HG03469 (cell line): ENCODE measurements around the gene ZNF438.

Source experiments
- ATAC-seq: cut with Tn5 transposase; IDR thresholded peaks from one replicate; pipeline ENCODE4 v1.9.1; 2021; ENCODE audit warnings: mild to moderate bottlenecking, moderate library complexity, moderate number of reproducible peaks; ENCODE audit not compliant: unreplicated experiment

ZNF438 gene

GRCh38 chr10:31017534-31018355, 13.9 kb downstream of the ZNF438 start:
- ATAC-seq: no peak

DNA sequence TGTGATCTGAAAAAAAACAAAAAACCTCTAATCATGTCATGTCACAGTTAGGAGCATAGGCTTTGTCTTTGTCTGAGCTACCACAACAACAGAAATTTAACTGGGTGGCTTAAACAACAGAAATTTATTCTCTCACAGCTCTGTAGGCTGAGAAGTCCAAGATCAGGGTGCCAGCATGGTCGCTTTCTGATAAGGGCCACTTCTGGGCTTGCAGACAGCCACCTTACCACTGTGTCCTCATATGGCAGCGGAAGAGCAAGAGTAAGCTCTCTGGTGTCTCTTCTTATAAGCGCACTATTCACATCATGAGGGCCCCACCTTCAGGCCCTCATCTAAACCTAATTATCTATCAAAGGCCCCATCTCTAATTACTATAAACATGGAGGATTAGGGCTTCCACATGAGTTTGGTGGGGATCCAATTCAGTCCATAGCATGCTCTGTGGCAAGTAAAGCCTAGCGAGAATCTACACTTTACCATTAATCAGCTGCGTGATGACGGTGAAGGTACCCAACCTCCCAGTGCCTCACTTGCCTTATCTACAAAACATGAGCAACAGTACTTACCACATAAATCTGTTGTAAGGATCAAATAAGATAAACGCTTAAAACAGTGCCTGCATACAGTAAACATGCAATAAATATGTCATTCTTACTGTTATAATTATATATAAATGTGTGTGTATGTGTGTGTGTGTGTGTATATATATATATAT, 17.3 kb downstream of the ZNF438 start:
- no peak for ATAC-seq

- ATAC-seq: no peak
Observed at GRCh38 chr10:31013331-31013730, 18.3 kb downstream of the ZNF438 start.

DNA sequence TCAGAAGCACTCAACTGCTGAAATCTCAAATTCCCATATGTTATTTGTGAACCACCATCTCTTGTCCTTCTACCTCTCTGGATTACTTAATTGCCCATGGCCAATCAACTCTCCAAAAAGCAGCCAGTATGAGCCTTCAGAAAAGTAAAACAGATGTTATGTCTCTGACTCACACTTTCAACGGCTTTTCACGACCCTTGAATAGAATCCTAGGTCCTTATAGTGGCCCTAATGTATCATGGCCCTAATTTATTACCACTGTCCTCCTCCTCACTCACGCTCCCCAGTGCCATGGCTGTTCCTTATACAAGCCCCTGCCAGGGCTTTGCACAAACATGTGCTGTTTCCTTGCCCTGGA, 20.0 kb downstream of the ZNF438 start:
- no peak for ATAC-seq

- ATAC-seq: no peak
Observed at GRCh38 chr10:31011017-31011664, 20.5 kb downstream of the ZNF438 start.

DNA sequence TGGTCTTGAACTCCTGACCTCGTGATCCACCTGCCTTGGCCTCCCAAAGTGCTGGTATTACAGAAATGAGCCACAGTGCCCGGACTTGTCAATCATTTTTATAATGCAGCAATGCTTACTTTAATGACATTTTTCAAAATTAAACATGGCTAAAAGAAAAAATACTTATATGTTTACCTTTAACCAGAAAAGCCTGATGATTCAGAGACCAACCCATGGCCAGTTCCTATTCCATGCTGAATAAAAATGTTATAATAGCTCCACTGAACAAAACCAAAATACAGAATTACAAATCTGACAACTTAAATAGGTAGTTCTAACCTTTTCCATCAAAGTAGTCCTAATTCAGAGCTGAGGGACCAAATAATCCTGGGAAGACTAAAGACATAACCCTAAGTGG, 21.6 kb downstream of the ZNF438 start:
- ATAC-seq: no peak

- ATAC-seq: no peak
Observed at GRCh38 chr10:31005895-31006294, 25.8 kb downstream of the ZNF438 start.

DNA sequence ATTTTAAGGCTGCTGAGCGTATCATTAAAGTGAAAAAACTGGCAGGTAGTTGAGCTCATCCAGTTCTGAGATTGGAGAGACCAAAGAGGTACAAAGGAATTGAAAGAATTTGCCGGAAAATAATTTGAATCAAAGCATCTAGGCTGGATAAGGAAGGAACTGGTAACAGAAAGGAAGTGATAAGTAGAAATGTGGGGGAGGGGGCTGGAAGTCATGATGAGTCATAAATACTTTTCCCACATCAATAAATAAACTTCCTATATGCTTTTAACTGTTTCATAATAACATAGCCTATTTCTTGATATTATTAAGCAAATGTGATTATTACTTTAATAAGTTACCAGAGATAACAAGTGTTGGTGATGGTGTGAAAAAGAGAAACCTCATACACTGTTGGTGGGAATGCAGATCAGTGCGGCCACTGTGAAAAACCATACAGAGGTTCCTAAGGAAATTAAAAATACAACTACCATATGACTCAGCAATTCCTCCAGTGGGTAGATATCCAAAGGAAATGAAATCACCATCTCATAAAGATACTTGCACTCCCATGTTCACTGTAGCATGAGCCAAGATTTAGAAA, 27.0 kb downstream of the ZNF438 start:
- no peak for ATAC-seq

- ATAC-seq: no peak
Observed at GRCh38 chr10:31001740-31002139, 29.9 kb downstream of the ZNF438 start.

- no peak for ATAC-seq
Observed at GRCh38 chr10:31000867-31001266, 30.8 kb downstream of the ZNF438 start.

DNA sequence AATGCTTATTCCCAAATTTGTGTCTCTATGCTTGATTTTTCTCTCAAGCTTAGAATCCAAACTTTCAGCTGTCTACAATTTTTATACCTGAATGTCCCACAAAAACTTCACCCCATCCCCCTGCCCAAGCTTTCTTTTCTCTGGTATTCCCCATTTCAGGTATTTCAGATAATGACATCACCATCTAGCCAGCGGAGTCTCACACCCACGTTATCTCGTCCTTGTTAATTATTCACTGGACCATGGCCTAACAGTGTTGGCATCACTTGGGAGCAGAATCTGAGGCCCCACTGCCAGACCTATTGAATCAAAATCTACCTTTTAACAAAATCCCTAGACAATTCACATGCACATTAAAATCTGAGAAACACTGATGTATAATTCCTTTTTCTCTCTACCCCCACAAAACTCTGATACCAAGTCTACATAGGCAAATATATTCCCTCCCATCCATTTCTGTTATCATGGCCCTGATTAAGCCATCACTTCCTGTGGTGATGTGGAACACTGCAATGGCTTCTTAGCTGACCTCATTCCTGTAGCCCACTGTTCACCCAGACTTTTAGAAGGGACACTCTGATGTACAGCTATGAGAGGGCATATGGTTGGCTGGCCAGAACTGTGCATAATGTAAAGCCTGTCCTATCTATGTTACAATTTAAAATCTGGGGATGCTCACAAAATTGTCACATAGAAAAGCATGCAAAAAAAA, 31.4 kb downstream of the ZNF438 start:
- no peak for ATAC-seq

DNA sequence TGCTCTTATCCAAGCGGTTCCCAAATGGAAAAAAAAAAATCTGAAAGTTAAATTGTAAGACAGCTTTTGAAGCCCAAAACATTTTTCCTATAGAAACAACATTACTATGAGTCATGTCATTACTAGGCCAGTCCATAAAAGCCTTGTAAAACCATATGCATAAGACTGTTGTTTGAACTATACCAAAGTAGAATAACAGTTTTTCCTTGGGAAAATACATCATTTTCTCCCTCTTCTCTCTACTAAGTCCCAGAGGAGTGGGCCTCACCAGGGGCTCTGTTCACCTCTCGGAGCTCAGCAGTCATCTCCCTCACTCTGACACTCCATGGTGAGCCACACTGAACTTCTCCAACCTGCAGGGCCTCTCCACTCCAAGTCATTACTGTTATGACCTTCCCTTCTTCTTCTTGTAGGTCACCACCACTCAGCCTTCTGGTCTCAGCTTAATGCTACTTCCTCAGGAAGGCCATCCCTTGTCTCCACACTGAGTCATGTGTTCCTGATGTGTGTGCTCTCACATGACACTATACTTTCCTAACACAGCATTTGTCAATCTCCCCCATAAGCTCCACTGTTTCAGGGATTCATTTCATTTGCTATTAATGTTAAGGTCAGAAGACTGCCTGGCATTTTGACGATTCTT, 32.5 kb downstream of the ZNF438 start:
- ATAC-seq: no peak

- no peak for ATAC-seq
Observed at GRCh38 chr10:30997536-30998235, 34.0 kb downstream of the ZNF438 start.

DNA sequence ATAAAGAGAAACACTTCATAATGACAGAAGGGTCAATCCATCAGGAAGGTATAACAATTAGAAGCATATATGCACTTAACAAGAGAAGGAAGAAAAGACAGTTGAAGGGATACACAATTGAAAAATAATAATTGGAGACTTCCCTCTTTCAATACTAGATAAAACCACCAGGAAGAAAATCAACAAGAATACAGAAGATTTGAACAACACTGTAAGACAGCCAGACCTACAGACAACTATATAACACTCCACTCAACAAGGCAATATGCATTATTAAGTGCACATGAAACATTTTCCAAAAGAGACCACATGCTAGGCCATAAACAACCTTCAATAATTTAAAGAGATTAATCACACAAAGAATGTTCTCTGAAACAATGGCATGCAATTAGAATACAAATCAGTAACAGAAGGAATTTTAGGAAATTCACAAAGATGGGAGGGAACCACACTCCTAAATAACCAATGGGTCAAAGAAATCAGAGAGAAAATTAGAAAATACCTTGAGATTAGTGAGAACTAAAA, 35.1 kb downstream of the ZNF438 start:
- no peak for ATAC-seq

DNA sequence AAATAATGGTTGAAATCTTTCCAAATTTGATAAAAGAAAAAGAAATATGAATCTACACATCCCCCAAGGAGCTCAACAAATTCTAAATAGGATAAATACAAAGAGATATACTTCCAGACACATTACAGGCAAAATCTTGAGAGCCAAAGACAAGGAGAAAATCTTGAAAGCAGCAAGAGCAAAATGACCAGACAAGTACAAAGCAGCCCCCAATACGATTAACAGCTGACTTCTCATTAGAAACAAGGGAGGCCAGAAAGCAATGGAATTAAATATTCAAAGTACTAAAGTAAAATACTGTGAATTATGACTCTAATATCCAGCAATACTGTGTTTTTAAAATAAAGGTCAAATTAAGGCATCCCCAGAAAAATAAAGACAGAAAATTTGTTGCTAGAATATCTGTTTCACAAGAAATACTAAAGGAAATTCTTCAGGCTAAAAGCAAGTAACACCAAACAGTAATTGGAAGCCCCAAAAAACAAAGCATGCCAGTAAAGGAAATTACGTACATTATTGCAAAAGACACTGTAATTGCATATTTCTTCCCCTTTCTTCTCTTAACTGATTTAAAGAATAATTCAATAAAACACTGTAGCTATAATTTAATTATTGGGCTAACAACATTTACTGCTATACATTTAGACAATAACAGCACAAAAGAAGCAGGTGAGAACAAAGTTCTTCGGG, 36.4 kb downstream of the ZNF438 start:
- ATAC-seq: no peak

DNA sequence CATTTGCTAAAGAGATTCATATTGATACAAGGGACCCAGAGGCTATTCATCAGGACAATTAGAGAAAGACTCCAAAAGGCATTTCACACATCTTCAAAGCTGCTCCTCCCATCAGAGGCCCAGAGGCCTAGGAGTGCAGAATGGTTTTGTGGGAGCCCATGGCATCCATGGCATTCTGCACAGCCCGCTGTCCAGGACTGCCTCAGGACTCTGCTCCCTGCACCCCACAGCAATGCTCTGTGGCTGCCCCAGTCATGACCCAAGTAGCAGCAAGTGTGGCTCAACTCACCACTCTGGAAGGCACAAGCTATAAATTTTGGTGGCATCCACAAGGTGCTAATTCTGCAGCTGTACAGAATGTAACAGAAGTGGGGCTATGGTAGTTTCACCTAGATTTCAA, 38.5 kb downstream of the ZNF438 start:
- ATAC-seq: no peak

DNA sequence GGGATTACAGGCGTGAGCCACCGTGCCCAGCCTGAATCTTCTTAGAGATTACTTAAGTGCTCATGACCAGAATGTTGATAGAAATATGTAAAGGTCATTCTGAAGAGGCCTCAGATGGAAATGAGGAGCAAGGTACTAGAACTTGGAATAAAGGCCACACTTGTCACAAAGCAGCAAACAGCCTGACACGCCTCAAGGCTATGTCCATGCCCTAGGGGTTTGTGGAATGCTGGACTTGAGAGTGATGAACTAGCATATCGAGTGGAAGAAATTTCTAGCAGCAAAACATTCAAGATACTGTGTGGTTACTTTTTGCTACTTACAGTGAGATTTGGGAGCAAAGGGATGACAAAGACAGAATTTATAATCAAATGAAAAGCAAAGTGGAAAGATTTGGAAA, 39.0 kb downstream of the ZNF438 start:
- ATAC-seq: no peak

- no peak for ATAC-seq
Observed at GRCh38 chr10:30991647-30992011, 40.0 kb downstream of the ZNF438 start.
